HepG2 (cell line): ENCODE measurements around the gene PSKH1. TPM values are rescaled to one million over a fixed set of nuclear protein-coding genes. Genes with fewer than 3 reads are reported as not detected.

Source experiments
- AGO2 ChIP-seq: fragments of 200-400 bp; formaldehyde crosslinking; optimal IDR thresholded peaks from 2 replicates; pipeline ENCODE3; 2017; ENCODE audit warnings: mild to moderate bottlenecking, low read depth, low read length, moderate library complexity
- BORCS8-MEF2B ChIP-seq: sonication (generic); formaldehyde crosslinking; IDR thresholded peaks from 2 replicates; pipeline ENCODE4 v1.8.0; 2022; ENCODE audit warnings: mild to moderate bottlenecking, missing genetic modification reagents
- CEBPB ChIP-seq: IDR thresholded peaks from 2 replicates; pipeline ENCODE4 v1.6.1; 2011; ENCODE audit warnings: low read depth, low read length, improper control_type of control experiment, borderline replicate concordance
- ESRRA ChIP-seq: sonication (generic); formaldehyde crosslinking; IDR thresholded peaks from 2 replicates; pipeline ENCODE4 v1.5.1; 2020; ENCODE audit warnings: mild to moderate bottlenecking, low read depth, missing genetic modification reagents
- FIP1L1 ChIP-seq: fragments of 200-400 bp; formaldehyde crosslinking; IDR thresholded peaks from 2 replicates; pipeline ENCODE4 v1.6.1; 2018; ENCODE audit warnings: low read depth, mild to moderate bottlenecking, low read length, moderate library complexity, borderline replicate concordance; ENCODE audit not compliant: insufficient read depth
- MED8 ChIP-seq: sonication (generic); formaldehyde crosslinking; IDR thresholded peaks from 2 replicates; pipeline ENCODE4 v1.8.1; 2023; ENCODE audit warnings: mild to moderate bottlenecking, missing genetic modification reagents; ENCODE audit not compliant: insufficient replicate concordance
- NR3C1 ChIP-seq: sonication (generic); formaldehyde crosslinking; IDR thresholded peaks from 2 replicates; pipeline ENCODE4 v1.4.0; 2020; ENCODE audit warnings: missing genetic modification reagents
- PAF1 ChIP-seq: IDR thresholded peaks from 2 replicates; pipeline ENCODE4 v1.6.1; 2016; ENCODE audit warnings: missing genetic modification reagents, missing compliant biosample characterization
- RARA ChIP-seq: IDR thresholded peaks from 2 replicates; pipeline ENCODE4 v1.6.1; 2016; ENCODE audit warnings: missing genetic modification reagents, missing compliant biosample characterization
- TGIF2 ChIP-seq: IDR thresholded peaks from 2 replicates; pipeline ENCODE4 v1.6.1; 2016; ENCODE audit warnings: control low read depth, missing compliant biosample characterization
- TP53 ChIP-seq: sonication (generic); formaldehyde crosslinking; conservative IDR thresholded peaks from 2 replicates; pipeline ENCODE4 v1.4.0; 2020; ENCODE audit warnings: missing genetic modification reagents
- ZC3H13 ChIP-seq: sonication (generic); formaldehyde crosslinking; IDR thresholded peaks from 2 replicates; pipeline ENCODE4 v1.8.1; 2023; ENCODE audit warnings: mild to moderate bottlenecking, missing genetic modification reagents, moderate library complexity
- ZNF232 ChIP-seq: sonication (generic); formaldehyde crosslinking; IDR thresholded peaks from 2 replicates; pipeline ENCODE4 v1.4.0; 2020; ENCODE audit warnings: missing genetic modification reagents, borderline replicate concordance
- ZNF296 ChIP-seq: sonication (generic); formaldehyde crosslinking; conservative IDR thresholded peaks from 2 replicates; pipeline ENCODE4 v1.5.0; 2020; ENCODE audit warnings: mild to moderate bottlenecking, missing genetic modification reagents
- ZNF430 ChIP-seq: sonication (generic); formaldehyde crosslinking; IDR thresholded peaks from 2 replicates; pipeline ENCODE4 v1.9.0; 2021; ENCODE audit warnings: mild to moderate bottlenecking, missing genetic modification reagents
- ZNF605 ChIP-seq: sonication (generic); formaldehyde crosslinking; IDR thresholded peaks from 2 replicates; pipeline ENCODE4 v1.8.0; 2022; ENCODE audit warnings: mild to moderate bottlenecking, missing genetic modification reagents
- ZNF607 ChIP-seq: sonication (generic); formaldehyde crosslinking; IDR thresholded peaks from 2 replicates; pipeline ENCODE4 v1.5.1; 2020; ENCODE audit warnings: missing genetic modification reagents, mild to moderate bottlenecking, borderline replicate concordance
- ZNF761 ChIP-seq: sonication (generic); formaldehyde crosslinking; conservative IDR thresholded peaks from 2 replicates; pipeline ENCODE4 v1.4.0; 2020; ENCODE audit warnings: mild to moderate bottlenecking, missing genetic modification reagents
- polyA plus RNA-seq, 8 experiments: library from polyadenylated mRNA; depleted of rRNA in 3 of 8; stranded (reverse) in 7 of 8; unstranded in 1 of 8; fragments of >200 nt; fragmentation: Illumina TruSeq in 4 of 8; extraction: Trizol in 4 of 8; gene quantifications; 2 replicates each; pipeline versions ENCODE4 v1.2.1 to v1.2.3, GENCODE V29; 2011 to 2016; ENCODE audit warnings: low read depth in 4 of 8, missing spikeins in 1 of 8, mixed read lengths in 1 of 8; ENCODE audit not compliant: insufficient read depth in 1 of 8
- total RNA-seq, 5 experiments: library from RNA; depleted of rRNA; stranded (reverse); fragments of >200 nt; fragmentation: Illumina TruSeq; extraction: Trizol; gene quantifications; 2 replicates each; pipeline ENCODE4 v1.2.3, GENCODE V29; 2016; ENCODE audit warnings: low read depth in 1 of 5
- TF ChIP-seq, protein P1 (sequence below): IDR thresholded peaks from 2 replicates; pipeline ENCODE4 v1.6.1; 2012; ENCODE audit warnings: low read length, improper control_type of control experiment
- TF ChIP-seq, protein P2 (sequence below), 2 experiments: sonication (generic) in 1 of 2; formaldehyde crosslinking in 1 of 2; IDR thresholded peaks; 2 replicates each; pipeline versions ENCODE4 v1.4.0 to v1.6.1; 2018 to 2020; ENCODE audit warnings: missing genetic modification reagents in 2 of 2, borderline replicate concordance in 1 of 2, low read depth in 1 of 2, mild to moderate bottlenecking in 1 of 2, missing biosample characterization in 1 of 2
- TF ChIP-seq, protein P3 (sequence below): sonication (generic); formaldehyde crosslinking; IDR thresholded peaks from 2 replicates; pipeline ENCODE4 v1.8.0; 2023; ENCODE audit warnings: mild to moderate bottlenecking, missing genetic modification reagents
- TF ChIP-seq, protein P4 (sequence below): sonication (generic); formaldehyde crosslinking; IDR thresholded peaks from 2 replicates; pipeline ENCODE4 v1.4.0; 2020; ENCODE audit warnings: low read depth, mild to moderate bottlenecking, missing genetic modification reagents

Gene PSKH1
- total and polyA plus RNA-seq, 2 of the 13 experiments (the other 11 are each of a cell fraction or from before 2014, with no cell fraction given): 8.4 to 19.1 TPM

DNA sequence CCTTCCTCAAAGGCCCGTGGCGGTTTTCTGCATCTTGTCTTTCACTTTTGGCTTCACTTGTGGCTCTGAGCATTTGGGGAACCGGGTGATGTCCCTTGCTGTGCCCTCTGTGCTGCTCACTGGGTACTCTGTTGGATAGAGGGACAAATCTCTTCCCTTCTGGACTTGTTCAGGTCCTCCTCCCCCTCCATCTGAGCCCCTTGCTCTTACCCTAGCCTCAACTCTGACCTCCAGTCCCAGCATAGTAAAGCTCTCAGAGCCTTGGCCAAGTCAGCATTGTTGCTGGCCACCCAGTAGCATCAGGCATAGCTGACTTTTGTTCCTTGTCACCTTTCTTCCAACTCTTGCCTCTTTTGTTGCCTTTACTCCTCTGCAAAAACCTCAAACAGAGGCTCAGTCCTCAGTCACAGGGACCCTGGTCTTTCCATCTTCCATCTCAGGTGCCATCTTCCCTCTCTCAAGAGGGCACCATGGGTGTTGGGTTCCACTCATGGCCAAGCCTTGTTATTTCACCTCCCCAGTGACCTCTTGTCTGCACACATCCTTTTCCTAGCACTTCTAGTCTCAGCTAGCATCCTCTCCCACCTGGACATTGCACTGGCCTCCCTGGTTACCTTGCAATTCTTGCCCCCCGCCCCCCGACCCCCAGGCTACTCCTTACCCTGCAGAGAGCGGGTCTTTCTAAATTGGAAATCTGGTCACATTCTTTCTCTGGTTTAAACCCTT is 44.0 kb downstream of the PSKH1 start (continued):
- no peak for TF ChIP-seq ESRRA (CRISPR knock-in tag)
- no peak; the same call in 1 of the 2 replicates for TF ChIP-seq ZNF605
- peak; percentile 89 for TF ChIP-seq ZC3H13
- peak; percentile 47; the same call in 1 of the 2 replicates for TF ChIP-seq ZNF232
- TF ChIP-seq, protein P1, sequence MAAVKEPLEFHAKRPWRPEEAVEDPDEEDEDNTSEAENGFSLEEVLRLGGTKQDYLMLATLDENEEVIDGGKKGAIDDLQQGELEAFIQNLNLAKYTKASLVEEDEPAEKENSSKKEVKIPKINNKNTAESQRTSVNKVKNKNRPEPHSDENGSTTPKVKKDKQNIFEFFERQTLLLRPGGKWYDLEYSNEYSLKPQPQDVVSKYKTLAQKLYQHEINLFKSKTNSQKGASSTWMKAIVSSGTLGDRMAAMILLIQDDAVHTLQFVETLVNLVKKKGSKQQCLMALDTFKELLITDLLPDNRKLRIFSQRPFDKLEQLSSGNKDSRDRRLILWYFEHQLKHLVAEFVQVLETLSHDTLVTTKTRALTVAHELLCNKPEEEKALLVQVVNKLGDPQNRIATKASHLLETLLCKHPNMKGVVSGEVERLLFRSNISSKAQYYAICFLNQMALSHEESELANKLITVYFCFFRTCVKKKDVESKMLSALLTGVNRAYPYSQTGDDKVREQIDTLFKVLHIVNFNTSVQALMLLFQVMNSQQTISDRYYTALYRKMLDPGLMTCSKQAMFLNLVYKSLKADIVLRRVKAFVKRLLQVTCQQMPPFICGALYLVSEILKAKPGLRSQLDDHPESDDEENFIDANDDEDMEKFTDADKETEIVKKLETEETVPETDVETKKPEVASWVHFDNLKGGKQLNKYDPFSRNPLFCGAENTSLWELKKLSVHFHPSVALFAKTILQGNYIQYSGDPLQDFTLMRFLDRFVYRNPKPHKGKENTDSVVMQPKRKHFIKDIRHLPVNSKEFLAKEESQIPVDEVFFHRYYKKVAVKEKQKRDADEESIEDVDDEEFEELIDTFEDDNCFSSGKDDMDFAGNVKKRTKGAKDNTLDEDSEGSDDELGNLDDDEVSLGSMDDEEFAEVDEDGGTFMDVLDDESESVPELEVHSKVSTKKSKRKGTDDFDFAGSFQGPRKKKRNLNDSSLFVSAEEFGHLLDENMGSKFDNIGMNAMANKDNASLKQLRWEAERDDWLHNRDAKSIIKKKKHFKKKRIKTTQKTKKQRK: no peak
- TF ChIP-seq, protein P2, sequence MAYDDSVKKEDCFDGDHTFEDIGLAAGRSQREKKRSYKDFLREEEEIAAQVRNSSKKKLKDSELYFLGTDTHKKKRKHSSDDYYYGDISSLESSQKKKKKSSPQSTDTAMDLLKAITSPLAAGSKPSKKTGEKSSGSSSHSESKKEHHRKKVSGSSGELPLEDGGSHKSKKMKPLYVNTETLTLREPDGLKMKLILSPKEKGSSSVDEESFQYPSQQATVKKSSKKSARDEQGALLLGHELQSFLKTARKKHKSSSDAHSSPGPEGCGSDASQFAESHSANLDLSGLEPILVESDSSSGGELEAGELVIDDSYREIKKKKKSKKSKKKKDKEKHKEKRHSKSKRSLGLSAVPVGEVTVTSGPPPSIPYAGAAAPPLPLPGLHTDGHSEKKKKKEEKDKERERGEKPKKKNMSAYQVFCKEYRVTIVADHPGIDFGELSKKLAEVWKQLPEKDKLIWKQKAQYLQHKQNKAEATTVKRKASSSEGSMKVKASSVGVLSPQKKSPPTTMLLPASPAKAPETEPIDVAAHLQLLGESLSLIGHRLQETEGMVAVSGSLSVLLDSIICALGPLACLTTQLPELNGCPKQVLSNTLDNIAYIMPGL (CRISPR knock-in tag; IDR thresholded peaks at IDR 0.05; ENCODE audit: borderline replicate concordance in 1 of 2, low read depth in 1 of 2): no peak
- TF ChIP-seq RARA (CRISPR knock-in tag): no peak
- TF ChIP-seq CEBPB: no peak
- no peak for TF ChIP-seq ZNF761 (CRISPR knock-in tag)
- TF ChIP-seq MED8 (CRISPR knock-in tag): peak; percentile 22
- TF ChIP-seq FIP1L1: no peak
- TF ChIP-seq, protein P3, sequence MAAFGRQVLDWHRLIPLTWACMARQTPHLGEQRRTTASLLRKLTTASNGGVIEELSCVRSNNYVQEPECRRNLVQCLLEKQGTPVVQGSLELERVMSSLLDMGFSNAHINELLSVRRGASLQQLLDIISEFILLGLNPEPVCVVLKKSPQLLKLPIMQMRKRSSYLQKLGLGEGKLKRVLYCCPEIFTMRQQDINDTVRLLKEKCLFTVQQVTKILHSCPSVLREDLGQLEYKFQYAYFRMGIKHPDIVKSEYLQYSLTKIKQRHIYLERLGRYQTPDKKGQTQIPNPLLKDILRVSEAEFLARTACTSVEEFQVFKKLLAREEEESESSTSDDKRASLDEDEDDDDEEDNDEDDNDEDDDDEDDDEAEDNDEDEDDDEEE (CRISPR knock-in tag): 0 out of 2 replicates have a peak, but pooled peaks have one; percentile 7
- TF ChIP-seq NR3C1 (CRISPR knock-in tag): no peak
- no peak for TF ChIP-seq BORCS8-MEF2B (CRISPR knock-in tag)
- no peak; the same call in none of the 2 replicates for TF ChIP-seq ZNF430 (CRISPR knock-in tag)
- no peak for TF ChIP-seq AGO2
- TF ChIP-seq ZNF296 (CRISPR knock-in tag): no peak
- TF ChIP-seq, protein P4, sequence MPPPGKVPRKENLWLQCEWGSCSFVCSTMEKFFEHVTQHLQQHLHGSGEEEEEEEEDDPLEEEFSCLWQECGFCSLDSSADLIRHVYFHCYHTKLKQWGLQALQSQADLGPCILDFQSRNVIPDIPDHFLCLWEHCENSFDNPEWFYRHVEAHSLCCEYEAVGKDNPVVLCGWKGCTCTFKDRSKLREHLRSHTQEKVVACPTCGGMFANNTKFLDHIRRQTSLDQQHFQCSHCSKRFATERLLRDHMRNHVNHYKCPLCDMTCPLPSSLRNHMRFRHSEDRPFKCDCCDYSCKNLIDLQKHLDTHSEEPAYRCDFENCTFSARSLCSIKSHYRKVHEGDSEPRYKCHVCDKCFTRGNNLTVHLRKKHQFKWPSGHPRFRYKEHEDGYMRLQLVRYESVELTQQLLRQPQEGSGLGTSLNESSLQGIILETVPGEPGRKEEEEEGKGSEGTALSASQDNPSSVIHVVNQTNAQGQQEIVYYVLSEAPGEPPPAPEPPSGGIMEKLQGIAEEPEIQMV (CRISPR knock-in tag): no peak
- no peak for TF ChIP-seq PAF1
- 0 out of 2 replicates have a peak, but pooled peaks have one; percentile 34 for TF ChIP-seq ZNF607
- TF ChIP-seq TP53 (CRISPR knock-in tag): no peak
- no peak for TF ChIP-seq TGIF2
